ENCODE results near the gene STX3.

GRCh38 chr11:59847626-59848025, 92.5 kb downstream of the STX3 start:
- no peak for TF ChIP-seq POLR2A (IDR thresholded peaks at IDR 0.05)
- TF ChIP-seq CTCF (IDR thresholded peaks at IDR 0.05) = no peak
- TF ChIP-seq POLR2AphosphoS5 (IDR thresholded peaks at IDR 0.05) = no peak

Measured in stomach (tissue), 4 donors.